ENCODE results near the gene SLC45A1.

DNA sequence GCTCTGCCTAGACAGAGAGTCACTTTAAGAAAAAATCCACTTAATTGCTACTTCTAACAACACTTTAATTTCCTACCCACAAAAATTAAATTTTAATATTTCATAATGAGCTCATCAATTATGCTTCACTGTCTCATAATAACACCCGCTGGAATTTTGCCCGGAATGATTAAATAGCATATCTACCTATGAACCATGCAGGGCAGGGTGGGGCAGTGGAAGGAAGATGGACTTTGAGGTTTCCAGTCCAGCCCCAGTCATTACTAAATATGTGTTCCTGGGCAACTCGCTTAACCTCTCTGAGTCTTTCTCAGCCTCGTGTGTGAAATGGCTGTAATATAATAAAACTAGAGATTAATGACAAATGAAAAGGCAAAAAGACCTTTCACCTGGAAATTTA, 32.8 kb upstream of the SLC45A1 start:
- TF ChIP-seq POLR2A (IDR thresholded peaks at IDR 0.05) (no peak), CTCF (IDR thresholded peaks at IDR 0.05) (no peak)

Measured in uterus (tissue), 2 donors.